ENCODE data around the gene NAT9.

DNA sequence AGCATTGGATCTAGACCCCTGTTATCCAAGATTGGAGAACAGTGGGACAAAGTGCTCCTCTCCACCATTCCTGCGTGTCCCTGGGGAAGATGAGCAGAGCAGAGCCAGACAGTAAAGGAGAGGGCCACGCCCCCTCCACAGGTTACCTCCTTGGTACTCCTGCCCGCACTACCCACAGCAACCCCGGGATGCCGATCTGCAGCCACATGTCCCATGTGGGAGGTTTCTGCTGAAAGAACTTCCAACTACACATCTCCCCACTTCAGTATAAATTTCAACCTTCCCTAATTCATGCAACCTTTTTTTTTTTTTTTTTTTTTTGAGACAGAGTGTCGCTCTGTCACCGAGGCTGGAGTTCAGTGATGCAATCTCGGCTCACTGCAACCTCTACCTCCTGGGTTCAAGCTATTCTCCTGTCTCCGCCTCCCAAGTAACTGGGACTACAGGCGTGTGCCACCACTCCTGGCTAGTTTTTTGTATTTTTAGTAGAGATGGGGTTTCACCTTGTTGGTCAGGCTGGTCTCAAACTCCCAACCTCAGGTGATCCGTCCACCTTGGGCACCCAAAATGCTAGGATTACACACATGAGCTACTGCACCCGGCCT lies 36.8 kb downstream of the NAT9 start:
- TF ChIP-seq, protein P1, sequence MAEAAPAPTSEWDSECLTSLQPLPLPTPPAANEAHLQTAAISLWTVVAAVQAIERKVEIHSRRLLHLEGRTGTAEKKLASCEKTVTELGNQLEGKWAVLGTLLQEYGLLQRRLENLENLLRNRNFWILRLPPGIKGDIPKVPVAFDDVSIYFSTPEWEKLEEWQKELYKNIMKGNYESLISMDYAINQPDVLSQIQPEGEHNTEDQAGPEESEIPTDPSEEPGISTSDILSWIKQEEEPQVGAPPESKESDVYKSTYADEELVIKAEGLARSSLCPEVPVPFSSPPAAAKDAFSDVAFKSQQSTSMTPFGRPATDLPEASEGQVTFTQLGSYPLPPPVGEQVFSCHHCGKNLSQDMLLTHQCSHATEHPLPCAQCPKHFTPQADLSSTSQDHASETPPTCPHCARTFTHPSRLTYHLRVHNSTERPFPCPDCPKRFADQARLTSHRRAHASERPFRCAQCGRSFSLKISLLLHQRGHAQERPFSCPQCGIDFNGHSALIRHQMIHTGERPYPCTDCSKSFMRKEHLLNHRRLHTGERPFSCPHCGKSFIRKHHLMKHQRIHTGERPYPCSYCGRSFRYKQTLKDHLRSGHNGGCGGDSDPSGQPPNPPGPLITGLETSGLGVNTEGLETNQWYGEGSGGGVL (tag by site-specific recombination; IDR thresholded peaks at IDR 0.05) = no peak
- no peak for TF ChIP-seq ZNF548 (tag by site-specific recombination; IDR thresholded peaks at IDR 0.05)
- TF ChIP-seq, protein P2, sequence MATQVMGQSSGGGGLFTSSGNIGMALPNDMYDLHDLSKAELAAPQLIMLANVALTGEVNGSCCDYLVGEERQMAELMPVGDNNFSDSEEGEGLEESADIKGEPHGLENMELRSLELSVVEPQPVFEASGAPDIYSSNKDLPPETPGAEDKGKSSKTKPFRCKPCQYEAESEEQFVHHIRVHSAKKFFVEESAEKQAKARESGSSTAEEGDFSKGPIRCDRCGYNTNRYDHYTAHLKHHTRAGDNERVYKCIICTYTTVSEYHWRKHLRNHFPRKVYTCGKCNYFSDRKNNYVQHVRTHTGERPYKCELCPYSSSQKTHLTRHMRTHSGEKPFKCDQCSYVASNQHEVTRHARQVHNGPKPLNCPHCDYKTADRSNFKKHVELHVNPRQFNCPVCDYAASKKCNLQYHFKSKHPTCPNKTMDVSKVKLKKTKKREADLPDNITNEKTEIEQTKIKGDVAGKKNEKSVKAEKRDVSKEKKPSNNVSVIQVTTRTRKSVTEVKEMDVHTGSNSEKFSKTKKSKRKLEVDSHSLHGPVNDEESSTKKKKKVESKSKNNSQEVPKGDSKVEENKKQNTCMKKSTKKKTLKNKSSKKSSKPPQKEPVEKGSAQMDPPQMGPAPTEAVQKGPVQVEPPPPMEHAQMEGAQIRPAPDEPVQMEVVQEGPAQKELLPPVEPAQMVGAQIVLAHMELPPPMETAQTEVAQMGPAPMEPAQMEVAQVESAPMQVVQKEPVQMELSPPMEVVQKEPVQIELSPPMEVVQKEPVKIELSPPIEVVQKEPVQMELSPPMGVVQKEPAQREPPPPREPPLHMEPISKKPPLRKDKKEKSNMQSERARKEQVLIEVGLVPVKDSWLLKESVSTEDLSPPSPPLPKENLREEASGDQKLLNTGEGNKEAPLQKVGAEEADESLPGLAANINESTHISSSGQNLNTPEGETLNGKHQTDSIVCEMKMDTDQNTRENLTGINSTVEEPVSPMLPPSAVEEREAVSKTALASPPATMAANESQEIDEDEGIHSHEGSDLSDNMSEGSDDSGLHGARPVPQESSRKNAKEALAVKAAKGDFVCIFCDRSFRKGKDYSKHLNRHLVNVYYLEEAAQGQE (tag by site-specific recombination; IDR thresholded peaks at IDR 0.05) = no peak
- no peak for TF ChIP-seq SCRT1 (tag by site-specific recombination; IDR thresholded peaks at IDR 0.05; ENCODE audit: borderline replicate concordance)
- TF ChIP-seq ZNF768 (tag by site-specific recombination; IDR thresholded peaks at IDR 0.05) = no peak
- TF ChIP-seq, protein P3, sequence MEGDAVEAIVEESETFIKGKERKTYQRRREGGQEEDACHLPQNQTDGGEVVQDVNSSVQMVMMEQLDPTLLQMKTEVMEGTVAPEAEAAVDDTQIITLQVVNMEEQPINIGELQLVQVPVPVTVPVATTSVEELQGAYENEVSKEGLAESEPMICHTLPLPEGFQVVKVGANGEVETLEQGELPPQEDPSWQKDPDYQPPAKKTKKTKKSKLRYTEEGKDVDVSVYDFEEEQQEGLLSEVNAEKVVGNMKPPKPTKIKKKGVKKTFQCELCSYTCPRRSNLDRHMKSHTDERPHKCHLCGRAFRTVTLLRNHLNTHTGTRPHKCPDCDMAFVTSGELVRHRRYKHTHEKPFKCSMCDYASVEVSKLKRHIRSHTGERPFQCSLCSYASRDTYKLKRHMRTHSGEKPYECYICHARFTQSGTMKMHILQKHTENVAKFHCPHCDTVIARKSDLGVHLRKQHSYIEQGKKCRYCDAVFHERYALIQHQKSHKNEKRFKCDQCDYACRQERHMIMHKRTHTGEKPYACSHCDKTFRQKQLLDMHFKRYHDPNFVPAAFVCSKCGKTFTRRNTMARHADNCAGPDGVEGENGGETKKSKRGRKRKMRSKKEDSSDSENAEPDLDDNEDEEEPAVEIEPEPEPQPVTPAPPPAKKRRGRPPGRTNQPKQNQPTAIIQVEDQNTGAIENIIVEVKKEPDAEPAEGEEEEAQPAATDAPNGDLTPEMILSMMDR (tag by site-specific recombination; IDR thresholded peaks at IDR 0.05) = no peak
